Thyroid gland (tissue), 4 donors: ENCODE results near the gene NPC2. TPM values are rescaled to one million over a fixed set of nuclear protein-coding genes. Genes with fewer than 3 reads are reported as not detected.

Experiments
- DNase-seq, 2 donors: peaks; one replicate each; pipeline ENCODE4 v3.0.0-alpha.2; 2019
- H3K27ac ChIP-seq, 3 donors: fragments of 200-600 bp; sonication (generic); 1 replicate in 2 of 3; 2 replicates in 1 of 3; pipeline ENCODE4 v1.5.1; 2016 to 2019; ENCODE audit warnings: mild to moderate bottlenecking in 1 of 3, moderate library complexity in 1 of 3
- H3K27me3 ChIP-seq: fragments of 200-600 bp; sonication (generic); one replicate; pipeline ENCODE4 v1.5.1; 2019
- H3K36me3 ChIP-seq, 2 donors: fragments of 200-600 bp; sonication (generic); one replicate each; pipeline ENCODE4 v1.5.1; 2016 to 2019
- H3K4me1 ChIP-seq, 2 donors: fragments of 200-600 bp; sonication (generic); one replicate each; pipeline ENCODE4 v1.5.1; 2017 to 2019
- H3K4me3 ChIP-seq, 3 donors: fragments of 200-600 bp; sonication (generic); replicated peaks in 1 of 3; 1 replicate in 2 of 3; 2 replicates in 1 of 3; pipeline ENCODE4 v1.5.1; 2016; ENCODE audit warnings: mild to moderate bottlenecking in 1 of 3
- H3K9me3 ChIP-seq: fragments of 200-600 bp; sonication (generic); one replicate; pipeline ENCODE4 v1.5.1; 2017
- CTCF ChIP-seq, 6 experiments: fragments of 200-600 bp in 3 of 6; fragments of 450-650 bp in 3 of 6; sonication (generic) in 3 of 6; IDR thresholded peaks; one replicate each; pipeline ENCODE4 v1.5.1; 2016 to 2019; ENCODE audit warnings: antibody characterized with exemption in 6 of 6, mild to moderate bottlenecking in 2 of 6, inconsistent platforms in 1 of 6, moderate library complexity in 1 of 6
- POLR2A ChIP-seq, 2 donors: fragments of 450-650 bp; IDR thresholded peaks; one replicate each; pipeline ENCODE4 v1.6.1; 2017; ENCODE audit warnings: antibody characterized with exemption in 2 of 2, mild to moderate bottlenecking in 2 of 2, moderate library complexity in 1 of 2
- WGBS, 2 donors: methylation state at CpG; one replicate each; pipeline ENCODE4 v1.1.5; 2017; 5-methylcytosine and 5-hydroxymethylcytosine counted together
- intact Hi-C: fragments of 100-400 bp; cut with DNase I; formaldehyde crosslinking; loops from one replicate; pipeline ENCODE4 v1.15.1; 2023
- total RNA-seq, 4 donors: library from RNA; depleted of rRNA; stranded (reverse); fragments of >200 nt; gene quantifications; one replicate each; pipeline ENCODE4 v1.2.3, GENCODE V29; 2016

Gene NPC2
- total RNA-seq, 4 donors from 2014 or later, result 583 to 1,617 (median 793) TPM

- Histone ChIP-seq H3K4me3 (no peak overlapping the region), H3K27ac (no peak overlapping the region), H3K9me3 (no peaks in the 10 kb centered on the region), H3K36me3 (no peaks in the 10 kb centered on the region), H3K4me1 (peaks cover 3 to 19% of the 10 kb centered on the region in 2 donors), H3K27me3 (no peaks in the 10 kb centered on the region)
- DNase-seq, result no peak
- no peak for TF ChIP-seq POLR2A (IDR thresholded peaks at IDR 0.05)
- no peak for TF ChIP-seq CTCF (IDR thresholded peaks at IDR 0.05)
- intact Hi-C loops, result no loop called here
- 72 to 100% methylated on average over 2 of the region's 2 CpGs for WGBS, 2 donors
These were observed 27.8 kb downstream of the NPC2 start for GRCh38 chr14:74465335-74465734.

- DNase-seq, result no peak
- intact Hi-C loops, result no loop called here
- Histone ChIP-seq H3K27me3 (no peaks in the 10 kb centered on the region), H3K9me3 (no peaks in the 10 kb centered on the region), H3K4me1 (peaks cover 0 to 14% of the 10 kb centered on the region in 2 donors), H3K27ac (no peak overlapping the region), H3K36me3 (no peaks in the 10 kb centered on the region), H3K4me3 (no peak overlapping the region)
- no peak for TF ChIP-seq CTCF (IDR thresholded peaks at IDR 0.05)
- no peak for TF ChIP-seq POLR2A (IDR thresholded peaks at IDR 0.05)
- WGBS, 2 donors, result 91 to 97% methylated on average over 3 of the region's 3 CpGs
These were observed 28.3 kb downstream of the NPC2 start for GRCh38 chr14:74464785-74465184.

DNA sequence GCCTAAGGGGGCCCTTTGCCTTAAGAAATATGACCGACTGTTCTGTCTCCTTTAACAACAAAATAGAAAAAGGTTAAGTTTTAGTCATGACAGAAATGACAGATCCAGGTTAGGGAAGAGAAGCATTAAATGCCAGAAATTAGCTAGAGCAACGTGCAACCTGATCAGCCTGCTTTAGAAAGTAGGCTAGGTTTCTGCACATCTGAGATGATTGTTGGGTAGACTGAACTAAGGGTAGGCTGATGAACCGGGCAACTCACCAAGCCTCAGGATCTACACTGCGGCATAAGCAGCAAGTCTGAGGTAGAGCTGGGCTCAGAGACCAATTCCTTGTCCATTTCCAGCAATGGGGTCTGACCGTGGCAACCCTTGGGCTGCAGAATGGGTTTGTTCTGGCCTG lies 29.4 kb downstream of the NPC2 start:
- intact Hi-C loops, result no loop called here
- Histone ChIP-seq H3K27ac (no peak overlapping the region), H3K4me3 (no peak overlapping the region), H3K27me3 (no peaks in the 10 kb centered on the region), H3K36me3 (no peaks in the 10 kb centered on the region), H3K9me3 (no peaks in the 10 kb centered on the region), H3K4me1 (peaks cover 0 to 3% of the 10 kb centered on the region in 2 donors)
- TF ChIP-seq CTCF (IDR thresholded peaks at IDR 0.05) (no peak), POLR2A (IDR thresholded peaks at IDR 0.05) (no peak)
- DNase-seq, result no peak
- WGBS, 2 donors, result 82 to 89% methylated on average over 5 of the region's 5 CpGs

- intact Hi-C loops, result no loop called here
- 89 to 90% methylated on average over 3 of the region's 3 CpGs for WGBS, 2 donors
These were observed 30.1 kb downstream of the NPC2 start for GRCh38 chr14:74462993-74463392.

GRCh38 chr14:74459976-74460375 lies 33.1 kb downstream of the NPC2 start:
- Histone ChIP-seq H3K36me3 (no peaks in the 10 kb centered on the region), H3K9me3 (no peaks in the 10 kb centered on the region), H3K27ac (no peak overlapping the region), H3K4me3 (no peak overlapping the region), H3K27me3 (no peaks in the 10 kb centered on the region), H3K4me1 (no peaks in the 10 kb centered on the region)
- DNase-seq, result no peak
- intact Hi-C loops, result no loop called here
- TF ChIP-seq CTCF (IDR thresholded peaks at IDR 0.05) (no peak), POLR2A (IDR thresholded peaks at IDR 0.05) (no peak)
- WGBS, 2 donors, result 78 to 84% methylated on average over 6 of the region's 6 CpGs

More at GRCh38 chr14:74462993-74463392, 30.1 kb downstream of the NPC2 start:
- Histone ChIP-seq H3K36me3 (no peaks in the 10 kb centered on the region), H3K9me3 (no peaks in the 10 kb centered on the region), H3K4me3 (no peak overlapping the region), H3K4me1 (peaks cover 0 to under 1% of the 10 kb centered on the region in 2 donors), H3K27me3 (no peaks in the 10 kb centered on the region), H3K27ac (no peak overlapping the region)
- DNase-seq, result no peak
- TF ChIP-seq POLR2A (IDR thresholded peaks at IDR 0.05), result no peak
